Tibial nerve (tissue), 4 donors: ENCODE measurements around the gene LMBR1L. TPM values are rescaled to one million over a fixed set of nuclear protein-coding genes. Genes with fewer than 3 reads are reported as not detected.

Experiments
- DNase-seq, 2 donors: peaks; one replicate each; pipeline ENCODE4 v3.0.0-alpha.2; 2019; ENCODE audit warnings: low spot score in 2 of 2
- H3K27ac ChIP-seq, 4 donors: fragments of 200-600 bp; sonication (generic) in 3 of 4; one replicate each; pipeline ENCODE4 v1.5.1; 2017 to 2019; ENCODE audit warnings: mild to moderate bottlenecking in 1 of 4
- H3K27me3 ChIP-seq, 2 donors: fragments of 200-600 bp; sonication (generic) in 1 of 2; one replicate each; pipeline versions ENCODE4 v1.5.1 to v1.6.0; 2017 to 2019
- H3K36me3 ChIP-seq, 3 donors: fragments of 200-600 bp; sonication (generic); one replicate each; pipeline ENCODE4 v1.5.1; 2018 to 2019
- H3K4me1 ChIP-seq, 4 donors: fragments of 200-600 bp; sonication (generic) in 3 of 4; one replicate each; pipeline ENCODE4 v1.5.1; 2017 to 2019
- H3K4me3 ChIP-seq, 4 donors: fragments of 200-600 bp; sonication (generic) in 3 of 4; one replicate each; pipeline ENCODE4 v1.5.1; 2017 to 2019; ENCODE audit warnings: mild to moderate bottlenecking in 1 of 4, moderate library complexity in 1 of 4
- H3K9me3 ChIP-seq, 4 donors: fragments of 200-600 bp; sonication (generic) in 3 of 4; one replicate each; pipeline ENCODE4 v1.5.1; 2017 to 2019
- EP300 ChIP-seq, 2 donors: sonication (generic); formaldehyde crosslinking; IDR thresholded peaks; one replicate each; pipeline ENCODE4 v1.6.1; 2017; ENCODE audit warnings: antibody characterized with exemption in 2 of 2, mild to moderate bottlenecking in 1 of 2
- POLR2A ChIP-seq, 2 donors: fragments of 450-650 bp; IDR thresholded peaks; one replicate each; pipeline ENCODE4 v1.6.1; 2017; ENCODE audit warnings: antibody characterized with exemption in 2 of 2, mild to moderate bottlenecking in 2 of 2, moderate library complexity in 2 of 2
- WGBS, 2 donors: methylation state at CpG; one replicate each; pipeline ENCODE4 v1.1.5; 2018; 5-methylcytosine and 5-hydroxymethylcytosine counted together
- total RNA-seq, 4 donors: library from RNA; depleted of rRNA; stranded (reverse); fragments of >200 nt; gene quantifications; one replicate each; pipeline ENCODE4 v1.1.0, GENCODE V29; 2016
- TF ChIP-seq, protein P1 (sequence below), 5 experiments: fragments of 200-600 bp in 3 of 5; fragments of 450-650 bp in 2 of 5; sonication (generic) in 3 of 5; IDR thresholded peaks; one replicate each; pipeline ENCODE4 v1.5.1; 2016 to 2019; ENCODE audit warnings: antibody characterized with exemption in 5 of 5, mild to moderate bottlenecking in 3 of 5, moderate library complexity in 2 of 5

The LMBR1L gene
- total RNA-seq, 4 donors from 2014 or later: 50.3 to 97.5 (median 73.0) TPM

GRCh38 chr12:49133014-49133413 lies 22.4 kb upstream of the LMBR1L start:
- Histone ChIP-seq H3K27me3 (no peaks in the 10 kb centered on the region), H3K4me1 (peaks cover 0 to 40% (median 9%) of the 10 kb centered on the region in 4 donors), H3K27ac (peak overlapping the region; percentile 57 to 100 (median 92)), H3K9me3 (no peaks in the 10 kb centered on the region), H3K36me3 (peaks cover 1 to 15% (median 8%) of the 10 kb centered on the region in 3 donors), H3K4me3 (peak overlapping the region in 2 of 4 donors; percentile 1 to 99)
- DNase-seq: no peak
- no peak for TF ChIP-seq POLR2A (IDR thresholded peaks at IDR 0.05)
- TF ChIP-seq, protein P1, sequence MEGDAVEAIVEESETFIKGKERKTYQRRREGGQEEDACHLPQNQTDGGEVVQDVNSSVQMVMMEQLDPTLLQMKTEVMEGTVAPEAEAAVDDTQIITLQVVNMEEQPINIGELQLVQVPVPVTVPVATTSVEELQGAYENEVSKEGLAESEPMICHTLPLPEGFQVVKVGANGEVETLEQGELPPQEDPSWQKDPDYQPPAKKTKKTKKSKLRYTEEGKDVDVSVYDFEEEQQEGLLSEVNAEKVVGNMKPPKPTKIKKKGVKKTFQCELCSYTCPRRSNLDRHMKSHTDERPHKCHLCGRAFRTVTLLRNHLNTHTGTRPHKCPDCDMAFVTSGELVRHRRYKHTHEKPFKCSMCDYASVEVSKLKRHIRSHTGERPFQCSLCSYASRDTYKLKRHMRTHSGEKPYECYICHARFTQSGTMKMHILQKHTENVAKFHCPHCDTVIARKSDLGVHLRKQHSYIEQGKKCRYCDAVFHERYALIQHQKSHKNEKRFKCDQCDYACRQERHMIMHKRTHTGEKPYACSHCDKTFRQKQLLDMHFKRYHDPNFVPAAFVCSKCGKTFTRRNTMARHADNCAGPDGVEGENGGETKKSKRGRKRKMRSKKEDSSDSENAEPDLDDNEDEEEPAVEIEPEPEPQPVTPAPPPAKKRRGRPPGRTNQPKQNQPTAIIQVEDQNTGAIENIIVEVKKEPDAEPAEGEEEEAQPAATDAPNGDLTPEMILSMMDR (IDR thresholded peaks at IDR 0.05): no peak
- TF ChIP-seq EP300 (IDR thresholded peaks at IDR 0.05): no peak
- 11 to 34% methylated on average over 5 of the region's 5 CpGs for WGBS, 2 donors

- no peaks in the 10 kb centered on the region for H3K9me3 ChIP-seq
- peak in 1 of 2 donors; percentile 8 for DNase-seq
- TF ChIP-seq EP300 (IDR thresholded peaks at IDR 0.05) (no peak), POLR2A (IDR thresholded peaks at IDR 0.05) (no peak)
- TF ChIP-seq, protein P1 (IDR thresholded peaks at IDR 0.05): no peak
- H3K4me3 ChIP-seq: peak overlapping the region; percentile 40 to 99 (median 90)
- peaks cover 5 to 26% (median 10%) of the 10 kb centered on the region in 3 donors for H3K36me3 ChIP-seq
- H3K4me1 ChIP-seq: peaks cover 0 to 40% (median 9%) of the 10 kb centered on the region in 4 donors
- 14 to 16% methylated on average over 9 of the region's 9 CpGs for WGBS, 2 donors
- peak overlapping the region; percentile 69 to 100 (median 92) for H3K27ac ChIP-seq
- no peaks in the 10 kb centered on the region for H3K27me3 ChIP-seq
Observed at GRCh38 chr12:49131894-49132461, 21.3 kb upstream of the LMBR1L start.

DNA sequence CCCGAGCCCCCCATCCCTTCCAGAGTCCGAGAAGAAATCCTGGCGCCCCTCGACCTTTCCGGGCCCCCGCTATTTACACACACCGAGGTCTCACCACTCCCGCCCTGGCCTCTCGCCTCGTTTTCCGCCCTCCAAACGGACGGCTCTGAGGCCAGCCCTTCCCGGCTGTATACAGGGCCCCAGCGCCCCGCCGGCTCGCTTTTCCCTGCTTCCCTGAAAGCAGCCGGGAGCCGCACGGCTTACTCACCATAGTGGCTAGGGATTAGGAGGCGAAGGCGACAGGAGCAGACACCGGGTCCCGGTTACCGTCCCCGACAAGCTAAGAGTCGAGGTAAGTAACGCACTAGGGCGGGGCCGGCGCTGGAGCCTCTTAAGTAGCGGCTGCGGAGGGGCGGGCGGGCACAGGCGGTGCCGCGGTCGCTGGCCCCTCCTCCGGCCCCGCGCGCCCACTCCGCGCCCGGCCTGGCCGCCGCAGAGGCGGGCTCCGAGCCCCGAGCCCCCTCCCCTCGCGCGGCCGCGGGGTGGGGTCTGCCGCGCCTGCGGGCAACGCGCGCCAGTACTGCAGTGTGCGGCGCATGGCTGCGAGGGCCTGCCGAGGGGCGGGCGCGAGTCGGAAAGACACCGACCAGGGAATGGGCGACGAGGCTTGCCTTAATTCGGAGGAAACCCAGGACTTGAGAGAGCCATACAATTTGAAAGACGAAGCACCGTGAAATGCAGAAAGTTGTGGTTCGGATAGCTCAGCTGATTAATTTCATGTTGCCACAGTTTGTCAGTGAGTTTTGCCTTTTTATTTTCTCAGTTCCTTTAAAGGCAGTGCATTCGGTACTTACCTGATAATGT lies 20.6 kb upstream of the LMBR1L start, which contains the start of gene TUBA1B:
Gene TUBA1B (minus strand): TSS at position 345 of the 843 bp plus-strand sequence. CDS start 95 bp downstream, at position 250.
- TF ChIP-seq, protein P1 (IDR thresholded peaks at IDR 0.05): peak in 1 of 5 experiments; percentile 13
- TF ChIP-seq EP300 (IDR thresholded peaks at IDR 0.05) (peak in 1 of 2 donors; percentile 99), POLR2A (IDR thresholded peaks at IDR 0.05) (peak; percentile 90 to 93)
- peak within 1 kb of the TSS; percentile 95 to 100 (median 98) for H3K27ac ChIP-seq
- H3K9me3 ChIP-seq: no peaks in the 10 kb centered on the region
- peak within 1 kb of the TSS; percentile 70 to 99 (median 90) for H3K4me3 ChIP-seq
- WGBS, 2 donors: 0 to 1% methylated on average over 22 to 34 of the region's 79 CpGs
- peaks cover 5 to 33% (median 10%) of the 10 kb centered on the region in 3 donors for H3K36me3 ChIP-seq
- peak; percentile 83 to 88 for DNase-seq
- peaks cover 0 to 40% (median 9%) of the 10 kb centered on the region in 4 donors for H3K4me1 ChIP-seq
- no peaks in the 10 kb centered on the region for H3K27me3 ChIP-seq

GRCh38 chr12:49130151-49131050 lies 19.8 kb upstream of the LMBR1L start:
- H3K27ac ChIP-seq: peak overlapping the region; percentile 95 to 100 (median 98)
- peak; percentile 84 to 87 for DNase-seq
- peak overlapping the region; percentile 70 to 99 (median 90) for H3K4me3 ChIP-seq
- peaks cover 5 to 36% (median 10%) of the 10 kb centered on the region in 3 donors for H3K36me3 ChIP-seq
- H3K9me3 ChIP-seq: no peaks in the 10 kb centered on the region
- peaks cover 0 to 40% (median 9%) of the 10 kb centered on the region in 4 donors for H3K4me1 ChIP-seq
- TF ChIP-seq EP300 (IDR thresholded peaks at IDR 0.05): peak; percentile 64 to 79
- TF ChIP-seq, protein P1 (IDR thresholded peaks at IDR 0.05): peak; percentile 88 to 96 (median 94)
- TF ChIP-seq POLR2A (IDR thresholded peaks at IDR 0.05): peak in 1 of 2 donors; percentile 39
- H3K27me3 ChIP-seq: no peaks in the 10 kb centered on the region
- WGBS, 2 donors: 0% methylated on average over 53 to 64 of the region's 66 CpGs
